WTC11 (cell line): ENCODE results near the gene KICS2. TPM values are rescaled to one million over a fixed set of nuclear protein-coding genes. Genes with fewer than 3 reads are reported as not detected.

Source experiments
- ATAC-seq: fragments of 200-7000 bp; cut with Tn5 transposase; 2 replicates; pipeline ENCODE4 v1.10.0; 2021; ENCODE audit warnings: mild to moderate bottlenecking, moderate library complexity
- CTCF ChIA-PET: fragments of 300-600 bp; sonication (Branson Sonifier 250); formaldehyde crosslinking; loops from one replicate; lab custom pipeline; 2021; ENCODE audit warnings: antibody characterized with exemption; lab: Charles Lee
- POLR2A ChIA-PET: fragments of 350-600 bp; sonication (Branson Sonifier 250); formaldehyde crosslinking; loops from one replicate; lab custom pipeline; 2021; ENCODE audit warnings: antibody characterized with exemption; lab: Charles Lee
- DNase-seq: peaks from one replicate; pipeline ENCODE4 v3.0.0; 2021; ENCODE audit warnings: low spot score
- H3K27ac Mint-ChIP-seq: 2 replicates; pipeline ENCODE4 v1.8.0; 2021; ENCODE audit warnings: mixed read lengths
- H3K27me3 Mint-ChIP-seq: 2 replicates; pipeline ENCODE4 v1.8.0; 2021; ENCODE audit warnings: low read depth, mild to moderate bottlenecking, moderate library complexity, mixed read lengths
- H3K36me3 Mint-ChIP-seq: 2 replicates; pipeline ENCODE4 v1.8.0; 2021; ENCODE audit warnings: mixed read lengths
- H3K4me1 Mint-ChIP-seq: 2 replicates; pipeline ENCODE4 v1.8.0; 2022; ENCODE audit warnings: mixed read lengths
- H3K4me3 Mint-ChIP-seq: 2 replicates; pipeline ENCODE4 v1.8.0; 2021; ENCODE audit warnings: mild to moderate bottlenecking, moderate library complexity, mixed read lengths
- H3K9me3 Mint-ChIP-seq: 2 replicates; pipeline ENCODE4 v1.8.0; 2021; ENCODE audit warnings: mixed read lengths
- AFF4 ChIP-seq: sonication (generic); formaldehyde crosslinking; IDR thresholded peaks from 2 replicates; pipeline ENCODE4 v1.8.1; 2023; ENCODE audit warnings: mild to moderate bottlenecking, missing genetic modification reagents, borderline replicate concordance
- ARID4B ChIP-seq: sonication (generic); formaldehyde crosslinking; IDR thresholded peaks from 2 replicates; pipeline ENCODE4 v1.8.0; 2023; ENCODE audit warnings: missing genetic modification reagents, mild to moderate bottlenecking, borderline replicate concordance
- ATF2 ChIP-seq: sonication (generic); formaldehyde crosslinking; IDR thresholded peaks from 2 replicates; pipeline ENCODE4 v1.8.1; 2022; ENCODE audit warnings: low read depth, missing genetic modification reagents, borderline replicate concordance
- CDX4 ChIP-seq: fragments of 250-450 bp; sonication (Bioruptor Pico); IDR thresholded peaks from 2 replicates; pipeline ENCODE4 v1.9.0; 2021; ENCODE audit warnings: moderate library complexity, mild to moderate bottlenecking, inconsistent platforms, borderline replicate concordance
- CREB1 ChIP-seq: sonication (generic); formaldehyde crosslinking; IDR thresholded peaks from 2 replicates; pipeline ENCODE4 v1.8.0; 2023; ENCODE audit warnings: mild to moderate bottlenecking, missing genetic modification reagents
- E2F4 ChIP-seq: sonication (generic); formaldehyde crosslinking; IDR thresholded peaks from 2 replicates; pipeline ENCODE4 v1.8.1; 2022; ENCODE audit warnings: low read depth, mild to moderate bottlenecking, moderate library complexity, missing genetic modification reagents, borderline replicate concordance
- E2F5 ChIP-seq: sonication (generic); formaldehyde crosslinking; IDR thresholded peaks from 2 replicates; pipeline ENCODE4 v1.8.1; 2022; ENCODE audit warnings: mild to moderate bottlenecking, moderate library complexity, missing genetic modification reagents
- ETV6 ChIP-seq: sonication (generic); formaldehyde crosslinking; IDR thresholded peaks from 2 replicates; pipeline ENCODE4 v1.8.1; 2022; ENCODE audit warnings: mild to moderate bottlenecking, missing genetic modification reagents
- FOXK1 ChIP-seq: sonication (generic); formaldehyde crosslinking; IDR thresholded peaks from 2 replicates; pipeline ENCODE4 v1.8.0; 2022; ENCODE audit warnings: mild to moderate bottlenecking, moderate library complexity, missing genetic modification reagents
- GTF2I ChIP-seq: fragments of 250-450 bp; sonication (Bioruptor Pico); conservative IDR thresholded peaks from 2 replicates; pipeline ENCODE4 v1.4.0; 2021; ENCODE audit warnings: mild to moderate bottlenecking
- MYBL2 ChIP-seq: sonication (generic); formaldehyde crosslinking; IDR thresholded peaks from 2 replicates; pipeline ENCODE4 v1.8.1; 2023; ENCODE audit warnings: mild to moderate bottlenecking, moderate library complexity, missing genetic modification reagents
- NR1H2 ChIP-seq: sonication (generic); formaldehyde crosslinking; IDR thresholded peaks from 2 replicates; pipeline ENCODE4 v1.9.0; 2021; ENCODE audit warnings: mild to moderate bottlenecking, moderate library complexity, missing genetic modification reagents
- NR2C2 ChIP-seq: sonication (generic); formaldehyde crosslinking; IDR thresholded peaks from 2 replicates; pipeline ENCODE4 v1.8.0; 2022; ENCODE audit warnings: mild to moderate bottlenecking, missing genetic modification reagents
- RELA ChIP-seq: sonication (generic); formaldehyde crosslinking; IDR thresholded peaks from 2 replicates; pipeline ENCODE4 v1.8.1; 2022; ENCODE audit warnings: missing genetic modification reagents, mild to moderate bottlenecking, borderline replicate concordance
- ZNF121 ChIP-seq: sonication (generic); formaldehyde crosslinking; IDR thresholded peaks from 2 replicates; pipeline ENCODE4 v1.8.0; 2023; ENCODE audit warnings: missing genetic modification reagents
- ZNF317 ChIP-seq: sonication (generic); formaldehyde crosslinking; IDR thresholded peaks from 2 replicates; pipeline ENCODE4 v1.8.1; 2023; ENCODE audit warnings: low read depth, mild to moderate bottlenecking, moderate library complexity, missing genetic modification reagents, borderline replicate concordance
- ZNF416 ChIP-seq: fragments of 250-450 bp; sonication (Bioruptor Pico); IDR thresholded peaks from 2 replicates; pipeline ENCODE4 v1.9.0; 2021; ENCODE audit warnings: mild to moderate bottlenecking, inconsistent platforms
- ZNF532 ChIP-seq: fragments of 250-450 bp; sonication (Bioruptor Pico); IDR thresholded peaks from 2 replicates; pipeline ENCODE4 v1.9.0; 2021; ENCODE audit warnings: mild to moderate bottlenecking, borderline replicate concordance
- total RNA-seq: library from RNA; stranded (reverse); gene quantifications from 3 replicates; pipeline ENCODE4 v1.2.3, GENCODE V29; 2021

KICS2 gene
- total RNA-seq, 1 experiment from 2014 or later, result 10.7 TPM

- no peak for TF ChIP-seq ZNF416 (CRISPR knock-in tag)
- TF ChIP-seq ZNF121 (CRISPR knock-in tag), result no peak
- no peak for TF ChIP-seq GTF2I
- TF ChIP-seq, all 79 proteins: peak for 0
Observed at GRCh38 chr12:64269161-64269560, 47.1 kb upstream of the KICS2 start (continued).

- no peak for TF ChIP-seq AFF4
- no peak for TF ChIP-seq ZNF317 (CRISPR knock-in tag)
- TF ChIP-seq ATF2 (CRISPR knock-in tag), result no peak
- no peak for TF ChIP-seq NR2C2 (CRISPR knock-in tag)
- no peak for TF ChIP-seq RELA (CRISPR knock-in tag)
- TF ChIP-seq CREB1 (CRISPR knock-in tag), result no peak
- no peak for TF ChIP-seq FOXK1
- no peak for TF ChIP-seq E2F4
- no peak for TF ChIP-seq ZNF532 (CRISPR knock-in tag)
- no peak for TF ChIP-seq NR1H2
- TF ChIP-seq CDX4 (CRISPR knock-in tag), result no peak
- TF ChIP-seq E2F5 (CRISPR knock-in tag), result no peak
- no peak for TF ChIP-seq ETV6 (CRISPR knock-in tag)
- TF ChIP-seq ARID4B, result no peak
- no peak for TF ChIP-seq MYBL2 (CRISPR knock-in tag)
- no peaks in the 10 kb centered on the region for H3K4me1 Mint-ChIP-seq
- H3K9me3 Mint-ChIP-seq, result no peaks in the 10 kb centered on the region
- no peak overlapping the region for H3K4me3 Mint-ChIP-seq
- ATAC-seq, result no peak
- H3K36me3 Mint-ChIP-seq, result no peaks in the 10 kb centered on the region
- DNase-seq, result no peak
- H3K27me3 Mint-ChIP-seq, result no peaks in the 10 kb centered on the region
- no peak overlapping the region for H3K27ac Mint-ChIP-seq
- POLR2A ChIA-PET, result no interaction called here
- CTCF ChIA-PET, result no interaction called here
Observed at GRCh38 chr12:64268409-64268808, 46.3 kb upstream of the KICS2 start.
